HG03060 (cell line): ENCODE measurements around the gene NODAL.
"Not testable (repeated sequence)": the region's sequence is repeated elsewhere in the genome, so short reads cannot be mapped to it uniquely, and the experiment has no call there.

Experiments used
- ATAC-seq: cut with Tn5 transposase; IDR thresholded peaks from one replicate; pipeline ENCODE4 v1.9.1; 2021; ENCODE audit warnings: low read depth, moderate number of reproducible peaks; ENCODE audit not compliant: unreplicated experiment

The NODAL gene

DNA sequence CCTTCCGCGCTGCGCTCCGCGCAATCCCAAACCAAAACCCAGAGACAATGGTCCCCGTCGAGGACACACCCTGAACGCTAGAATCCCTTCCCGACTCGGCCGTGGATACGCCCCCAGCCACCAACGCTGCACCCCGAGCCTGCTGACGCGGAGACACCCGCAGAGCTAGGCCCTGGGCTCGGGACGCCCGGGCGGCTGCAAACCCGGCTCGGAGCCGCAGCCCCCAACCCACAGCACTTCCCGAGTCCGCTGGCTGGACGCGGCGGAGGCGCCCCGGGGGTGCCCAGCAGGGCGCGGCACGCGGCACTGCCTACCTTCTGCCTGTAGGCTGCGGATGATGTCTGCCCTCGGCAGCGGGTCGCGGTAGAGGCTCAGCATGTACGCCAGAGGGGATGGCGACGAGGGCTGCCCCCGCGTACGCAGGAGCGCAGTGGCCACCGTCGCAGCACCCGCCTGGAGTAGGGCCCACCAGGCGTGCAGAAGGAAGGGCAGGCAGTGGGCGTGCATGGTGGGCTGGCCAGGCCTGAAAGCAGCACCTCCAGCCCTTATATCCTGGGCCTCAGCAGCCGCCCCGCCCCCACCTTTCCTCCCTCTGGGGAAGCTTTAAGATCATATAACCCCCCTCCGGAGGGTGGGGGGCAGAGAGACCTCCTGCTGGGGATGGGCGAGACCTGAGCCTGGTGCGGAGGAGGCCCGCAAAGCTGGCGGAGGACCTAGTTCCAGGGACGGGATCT lies at the start of gene NODAL:
Gene NODAL (minus strand): TSS at position 521 of the 734 bp plus-strand sequence. CDS start 14 bp downstream, at position 507.
- no peak for ATAC-seq

GRCh38 chr10:70490142-70490541 lies 48.7 kb upstream of the NODAL start:
- no peak for ATAC-seq

DNA sequence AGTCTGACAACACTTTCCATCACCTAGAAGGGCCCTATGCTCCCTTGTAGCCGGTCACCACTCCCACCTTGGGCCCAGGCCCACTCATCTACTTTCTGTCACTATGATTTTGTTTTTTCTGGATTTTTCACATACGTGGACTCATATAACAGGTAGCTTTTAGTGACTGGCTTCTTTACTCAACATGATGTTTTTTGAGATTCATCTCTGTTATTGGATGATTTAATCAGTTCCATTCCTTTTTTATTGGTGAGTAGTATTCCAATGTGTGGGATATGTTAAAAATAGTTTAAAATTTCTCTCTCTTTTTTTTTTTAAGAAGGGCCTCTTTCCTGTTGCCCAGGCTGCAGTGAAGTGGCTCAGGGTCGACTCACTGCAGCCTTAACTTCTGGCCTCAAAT lies 46.3 kb upstream of the NODAL start:
- no peak for ATAC-seq

GRCh38 chr10:70483872-70484271 lies 42.4 kb upstream of the NODAL start:
- not testable (repeated sequence) for ATAC-seq

- ATAC-seq: no peak
Measured at GRCh38 chr10:70482982-70483760, 41.7 kb upstream of the NODAL start.

- no peak for ATAC-seq
Measured at GRCh38 chr10:70481831-70482530, 40.5 kb upstream of the NODAL start.

DNA sequence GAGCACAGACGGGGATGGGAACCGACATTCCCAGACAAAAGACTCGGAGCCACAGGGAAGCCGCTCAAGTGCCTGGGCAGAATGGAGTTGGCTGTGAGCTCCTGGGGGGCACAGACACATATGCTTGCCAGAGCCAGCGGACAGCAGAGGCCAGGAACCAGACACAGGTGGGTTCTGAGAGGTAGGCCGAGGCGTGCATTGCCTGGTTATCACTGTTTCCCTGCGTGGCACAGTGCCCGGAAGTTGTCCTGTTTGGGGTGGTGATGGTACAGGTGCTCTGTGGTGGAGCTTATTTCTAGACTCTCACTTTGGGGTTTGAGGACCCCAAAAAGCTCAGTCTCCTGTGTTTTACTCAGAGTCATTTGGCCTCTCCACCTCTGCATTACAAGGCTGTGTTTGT lies 39.6 kb upstream of the NODAL start:
- ATAC-seq: no peak

GRCh38 chr10:70480239-70480861 lies 38.9 kb upstream of the NODAL start:
- ATAC-seq: no peak

DNA sequence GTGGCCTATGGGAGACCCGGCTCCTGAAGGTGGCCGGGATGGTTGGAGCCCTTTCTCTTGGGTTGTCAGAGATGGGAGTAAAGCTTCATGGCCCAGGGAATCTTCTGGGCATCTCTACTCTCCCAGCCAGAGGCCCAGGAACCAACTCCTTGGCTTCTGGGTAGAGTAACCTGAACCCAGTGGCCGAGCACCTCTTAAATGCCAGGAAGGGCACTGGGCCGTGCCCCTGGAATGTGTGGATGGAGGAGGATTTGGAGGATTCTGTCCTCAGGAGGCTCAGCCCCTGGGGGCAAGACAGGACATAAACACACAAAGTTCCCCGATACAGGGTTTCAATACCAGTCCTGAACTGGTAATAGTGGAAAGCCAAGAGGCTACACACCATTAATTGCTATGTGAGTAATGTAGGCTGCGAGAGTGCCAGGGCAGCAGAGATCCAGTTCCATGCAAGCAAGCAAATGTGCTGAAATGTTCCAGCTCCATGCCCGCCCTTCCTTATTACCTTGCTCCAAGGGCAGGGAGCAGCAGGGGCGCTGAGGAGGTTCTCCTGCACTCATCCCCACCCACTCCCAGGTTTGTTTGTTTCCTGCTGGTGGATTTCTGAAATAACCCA lies 38.3 kb upstream of the NODAL start:
- no peak for ATAC-seq

DNA sequence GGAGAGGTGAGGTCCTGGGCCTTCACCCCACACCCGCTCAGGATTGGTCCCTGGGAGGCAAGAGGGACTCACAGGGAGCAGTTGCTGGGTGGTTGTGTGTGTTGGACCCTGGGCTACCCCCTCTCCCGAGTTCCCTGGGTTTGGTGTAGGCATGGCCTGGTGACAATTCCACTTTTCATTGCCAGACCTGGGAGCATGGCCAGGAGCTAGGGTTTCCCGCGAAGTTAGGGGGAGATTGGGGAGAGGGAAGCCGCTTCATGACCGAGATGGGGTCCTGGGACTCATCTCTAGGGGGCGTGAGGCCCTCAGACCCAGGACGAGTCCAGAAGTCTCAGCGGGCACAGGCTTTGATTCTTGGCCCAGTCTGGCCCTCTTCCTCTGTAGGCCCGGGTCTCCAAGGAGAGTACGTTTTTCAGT lies 37.7 kb upstream of the NODAL start:
- no peak for ATAC-seq

DNA sequence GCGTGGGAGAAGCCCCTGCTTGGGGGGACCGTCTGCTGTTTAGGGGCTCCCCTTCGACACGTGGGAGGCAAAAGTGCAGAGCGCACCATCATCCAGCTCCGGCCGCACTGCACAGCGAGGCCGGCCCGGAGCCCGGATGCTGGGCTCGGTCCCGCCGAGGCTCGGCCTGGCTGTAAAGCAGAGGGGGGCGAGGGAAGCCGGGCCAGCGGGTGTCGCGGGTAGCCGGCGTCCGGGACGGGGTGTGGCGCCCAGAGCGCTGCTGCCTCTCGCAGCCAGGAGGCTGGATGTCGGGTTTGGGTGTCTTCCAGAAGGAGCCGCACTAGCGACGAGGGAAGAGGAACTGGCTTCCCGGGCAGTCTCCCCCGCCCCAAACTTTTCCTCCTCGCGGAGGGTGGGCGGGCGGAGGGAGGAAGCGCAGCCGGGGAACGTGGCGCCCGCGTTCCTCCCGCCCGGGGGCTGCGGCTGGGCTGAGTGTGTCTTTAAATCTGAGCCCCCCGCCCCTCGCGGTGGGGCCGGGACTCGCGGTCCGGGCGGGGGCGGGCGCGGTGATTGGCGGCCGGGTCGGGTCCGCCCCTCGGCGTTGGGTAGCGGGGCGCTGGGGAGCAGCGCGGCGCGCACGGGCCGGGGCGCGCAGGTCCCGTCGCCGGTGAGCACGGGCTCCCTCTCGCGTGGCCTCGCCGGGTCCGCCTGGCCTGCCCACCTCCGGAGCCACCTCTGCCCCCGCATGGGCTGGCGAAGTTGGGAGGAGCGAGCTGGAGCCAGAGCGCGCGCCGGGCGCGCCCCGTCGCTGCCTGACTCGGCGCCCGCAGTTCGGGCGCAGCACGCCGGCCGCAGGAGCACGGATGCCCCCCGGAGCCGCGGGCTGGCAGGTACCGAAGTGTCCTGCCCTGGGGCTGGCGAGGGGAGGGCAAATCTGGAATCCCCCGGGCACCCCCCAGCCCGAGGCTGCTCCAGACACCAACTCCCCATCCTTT lies 37.0 kb upstream of the NODAL start, which contains the start of gene PALD1:
Gene PALD1 (plus strand): TSS at position 577 of the 974 bp plus-strand sequence. CDS start 47,185 bp downstream, outside the sequence.
- ATAC-seq: no peak

GRCh38 chr10:70477661-70478162 lies 36.2 kb upstream of the NODAL start:
- no peak for ATAC-seq

DNA sequence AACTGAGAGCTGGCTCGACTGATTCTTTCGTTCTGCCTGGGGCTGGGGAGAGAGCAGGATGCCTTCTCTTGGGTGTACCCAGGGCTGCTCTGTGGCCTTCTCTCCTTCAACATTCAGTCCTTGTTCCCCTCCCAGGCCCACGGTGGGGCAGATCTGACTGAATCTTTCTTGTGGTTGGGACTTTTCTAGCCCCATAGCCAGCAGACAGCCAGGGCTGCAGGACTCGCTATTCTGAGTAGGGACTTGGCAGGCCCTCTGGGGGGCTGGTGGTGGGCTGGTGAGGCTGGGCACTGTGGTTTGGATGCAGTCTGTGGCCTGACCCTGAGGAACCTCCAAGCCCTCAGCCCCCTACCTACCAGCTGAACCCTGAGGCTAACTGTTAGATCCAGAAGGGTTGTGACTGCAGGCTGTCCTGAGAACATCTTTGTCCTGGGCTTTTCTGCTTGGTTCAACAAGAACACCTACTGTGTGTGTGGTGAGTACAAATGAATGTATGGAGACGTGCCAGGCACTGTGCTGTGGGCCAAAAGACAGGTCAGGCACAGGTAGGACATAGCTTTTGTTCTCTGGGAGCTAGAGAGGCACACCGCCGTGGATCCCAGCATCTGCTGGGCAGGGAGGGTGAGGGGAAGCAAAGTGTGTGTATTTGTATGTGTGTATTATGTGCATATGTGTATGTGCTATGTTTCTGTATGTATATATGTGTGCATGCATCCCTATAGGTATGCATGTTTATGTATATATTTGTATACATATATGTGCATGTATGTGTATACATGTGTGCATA lies 35.0 kb upstream of the NODAL start:
- no peak for ATAC-seq

DNA sequence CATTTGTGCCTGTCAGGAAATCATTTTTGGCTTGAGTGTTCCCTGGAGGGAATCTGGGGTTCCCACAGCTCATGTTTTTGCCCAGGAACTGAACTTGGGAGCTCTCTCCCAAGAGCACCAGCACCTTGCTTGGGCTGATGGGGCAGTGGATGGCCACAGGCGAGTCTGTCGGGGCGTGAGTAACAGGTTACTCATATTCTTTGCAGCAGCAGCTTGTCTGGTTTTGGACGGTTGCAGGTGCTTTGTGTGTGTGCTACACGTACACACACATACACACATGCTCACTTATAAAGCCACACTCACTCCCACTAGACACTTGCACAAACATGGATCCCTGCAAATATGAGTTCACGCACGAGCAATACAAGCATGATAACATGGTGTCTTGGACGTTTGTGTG lies 34.2 kb upstream of the NODAL start:
- no peak for ATAC-seq

DNA sequence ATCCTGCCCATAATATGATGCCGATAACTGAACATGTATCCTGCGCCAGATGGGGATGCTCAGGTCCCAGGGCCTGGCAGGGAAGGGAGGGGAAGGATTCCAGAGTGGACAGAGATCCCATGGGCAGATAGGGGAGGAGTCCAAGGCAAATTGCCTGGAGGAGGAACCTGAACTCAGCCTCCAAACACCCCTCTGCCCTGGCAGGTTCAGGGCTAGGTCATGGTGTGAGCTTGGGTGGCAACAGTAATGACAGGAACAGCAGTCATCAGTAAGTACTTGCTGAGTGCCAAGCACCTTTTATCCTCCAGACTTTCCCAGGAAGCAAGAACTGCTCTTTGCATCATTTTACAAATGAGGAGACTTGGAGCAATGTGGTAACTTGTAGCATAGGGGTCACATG lies 33.3 kb upstream of the NODAL start:
- ATAC-seq: no peak

DNA sequence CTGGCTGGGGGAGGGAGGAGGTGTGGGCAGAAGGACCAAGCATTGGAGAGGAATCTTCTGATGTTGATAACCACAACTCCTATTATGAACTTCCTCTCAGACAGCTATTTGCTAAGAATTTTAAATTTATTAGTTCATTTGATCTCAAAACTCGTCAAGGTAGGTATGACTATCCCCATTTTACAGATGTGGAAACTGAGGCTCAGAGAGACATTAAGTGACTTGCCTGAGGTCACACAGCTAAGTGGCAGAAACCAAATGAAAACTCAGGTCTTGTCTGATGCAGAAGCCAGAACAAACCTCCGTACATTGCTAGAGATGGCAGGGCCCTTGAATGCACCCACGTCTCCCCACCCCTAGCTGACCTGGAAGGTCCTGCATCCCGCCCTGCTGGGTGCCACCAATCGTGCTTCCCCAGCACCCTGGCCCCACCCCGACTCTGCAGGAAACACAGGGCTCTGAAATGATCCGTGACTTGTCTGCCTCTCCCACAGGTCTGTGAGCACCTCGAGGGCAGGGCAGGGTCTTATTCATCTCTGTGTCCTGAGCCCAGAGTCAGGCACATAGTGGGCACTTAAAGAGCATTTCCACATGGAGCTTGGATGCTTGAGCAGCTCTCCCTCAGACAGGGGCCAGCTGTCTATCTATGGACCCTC lies 31.4 kb upstream of the NODAL start:
- ATAC-seq: no peak

DNA sequence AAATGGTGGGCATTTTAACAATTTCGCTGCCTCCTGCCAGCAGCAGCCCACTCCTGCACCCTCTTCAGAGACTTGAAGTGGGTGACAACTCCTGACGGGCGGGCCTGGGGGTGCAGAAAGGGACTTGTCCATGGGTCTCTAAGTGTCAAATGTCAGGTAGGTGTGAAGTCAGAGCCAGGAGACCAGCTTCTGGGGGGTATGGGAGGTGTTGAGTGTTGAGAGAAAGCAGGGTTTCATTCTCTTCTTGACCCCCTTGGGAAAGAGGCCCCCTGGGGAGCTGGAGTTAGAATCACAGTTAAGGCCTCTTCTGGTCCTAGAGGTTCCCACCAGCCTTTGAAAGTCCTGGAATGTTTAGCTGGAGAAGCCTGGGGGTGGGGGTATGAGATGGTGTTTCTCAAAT lies 25.5 kb upstream of the NODAL start:
- no peak for ATAC-seq

- no peak for ATAC-seq
Measured at GRCh38 chr10:70465832-70466231, 24.4 kb upstream of the NODAL start.
